GM18520 (cell line): ENCODE measurements around the gene HSPB9.
A peak's percentile ranks its signal among the peaks of the same experiment; 100 is the strongest.

Experiments used
- ATAC-seq: cut with Tn5 transposase; IDR thresholded peaks from one replicate; pipeline ENCODE4 v1.9.1; 2021; ENCODE audit not compliant: unreplicated experiment

HSPB9 gene

GRCh38 chr17:42098730-42099399 is 23.7 kb upstream of the HSPB9 start:
- no peak for ATAC-seq

GRCh38 chr17:42101513-42102292 is 20.9 kb upstream of the HSPB9 start:
- ATAC-seq, result no peak

- ATAC-seq, result no peak
Observed at GRCh38 chr17:42103221-42103954, 19.2 kb upstream of the HSPB9 start.

GRCh38 chr17:42104264-42104663 is 18.3 kb upstream of the HSPB9 start:
- no peak for ATAC-seq

- ATAC-seq, result no peak
Observed at GRCh38 chr17:42106009-42106408, 16.6 kb upstream of the HSPB9 start.

- ATAC-seq, result no peak
Observed at GRCh38 chr17:42107124-42107523, 15.5 kb upstream of the HSPB9 start.

GRCh38 chr17:42107597-42108576 is 14.7 kb upstream of the HSPB9 start:
- ATAC-seq, result peak; percentile 51

- no peak for ATAC-seq
Observed at GRCh38 chr17:42109086-42109485, 13.5 kb upstream of the HSPB9 start.

- ATAC-seq, result no peak
Observed at GRCh38 chr17:42110301-42111264, 12.0 kb upstream of the HSPB9 start.

GRCh38 chr17:42111265-42111636 is 11.4 kb upstream of the HSPB9 start:
- no peak for ATAC-seq

GRCh38 chr17:42111871-42112551 is 10.6 kb upstream of the HSPB9 start:
- ATAC-seq, result no peak

GRCh38 chr17:42112552-42113176 is 9.9 kb upstream of the HSPB9 start, which contains the start of gene DHX58:
Gene DHX58 (minus strand): TSS chr17:42112714. CDS start chr17:42111892, 822 bp downstream.
- ATAC-seq, result peak; percentile 45

- ATAC-seq, result no peak
Observed at GRCh38 chr17:42113293-42114069, 9.1 kb upstream of the HSPB9 start.

GRCh38 chr17:42114118-42114517 is 8.5 kb upstream of the HSPB9 start:
- no peak for ATAC-seq

GRCh38 chr17:42116705-42117396 is 5.8 kb upstream of the HSPB9 start:
- ATAC-seq, result no peak

- ATAC-seq, result no peak
Observed at GRCh38 chr17:42117397-42118125, 5.0 kb upstream of the HSPB9 start.
